CD4-positive, alpha-beta T cell treated with Interleukin-10 for 1 hour (primary cell): Measurements from ENCODE around the gene DCTN1.
"Not testable (repeated sequence)": the region's sequence is repeated elsewhere in the genome, so short reads cannot be mapped to it uniquely, and the experiment has no call there.

Source experiments
- DNase-seq: peaks from one replicate; pipeline ENCODE4 v3.0.0-alpha.2; 2020

DCTN1 gene

GRCh38 chr2:74379851-74380789 lies at the start of gene DCTN1:
Gene DCTN1, minus strand, starts transcription at chr2:74380311. Its CDS starts 274 bp downstream, at chr2:74380037.
- peak; percentile 20 for DNase-seq

- DNase-seq: no peak
These were observed 48.6 kb upstream of the DCTN1 start for GRCh38 chr2:74428675-74429074.

- DNase-seq: no peak
These were observed 47.4 kb upstream of the DCTN1 start for GRCh38 chr2:74427551-74427950.

GRCh38 chr2:74426181-74426758 lies 46.2 kb upstream of the DCTN1 start:
- no peak for DNase-seq

GRCh38 chr2:74425523-74425922 lies 45.4 kb upstream of the DCTN1 start:
- no peak for DNase-seq

GRCh38 chr2:74424995-74425406 lies 44.9 kb upstream of the DCTN1 start:
- no peak for DNase-seq

GRCh38 chr2:74424139-74424992 lies 44.3 kb upstream of the DCTN1 start:
- DNase-seq: no peak

- DNase-seq: no peak
These were observed 43.4 kb upstream of the DCTN1 start for GRCh38 chr2:74423231-74424095.

- DNase-seq: peak; percentile 94
These were observed 41.2 kb upstream of the DCTN1 start, which contains the start of the genes C2orf81 and WDR54 for GRCh38 chr2:74421221-74421870. Gene C2orf81, minus strand, starts transcription at chr2:74421619. Its CDS starts 59 bp downstream, at chr2:74421560. Gene WDR54, plus strand, starts transcription at chr2:74421730. Its CDS starts 424 bp downstream, at chr2:74422154.

GRCh38 chr2:74420443-74421103 lies 40.5 kb upstream of the DCTN1 start:
- not testable (repeated sequence) for DNase-seq

GRCh38 chr2:74420006-74420405 lies 39.9 kb upstream of the DCTN1 start:
- DNase-seq: no peak

GRCh38 chr2:74419345-74419744 lies 39.2 kb upstream of the DCTN1 start:
- DNase-seq: no peak

- no peak for DNase-seq
These were observed 38.2 kb upstream of the DCTN1 start for GRCh38 chr2:74418312-74418711.

GRCh38 chr2:74417763-74418162 lies 37.7 kb upstream of the DCTN1 start:
- no peak for DNase-seq

GRCh38 chr2:74417197-74417596 lies 37.1 kb upstream of the DCTN1 start:
- no peak for DNase-seq

- DNase-seq: peak; percentile 26
These were observed 36.7 kb upstream of the DCTN1 start for GRCh38 chr2:74416778-74417177.

GRCh38 chr2:74415762-74416395 lies 35.8 kb upstream of the DCTN1 start:
- no peak for DNase-seq

- DNase-seq: no peak
These were observed 35.0 kb upstream of the DCTN1 start for GRCh38 chr2:74414881-74415761.

- no peak for DNase-seq
These were observed 34.3 kb upstream of the DCTN1 start for GRCh38 chr2:74414441-74414840.
